GM12872 (cell line): ENCODE results near the gene GCK.

Experiments
- CTCF ChIP-seq: IDR thresholded peaks from 3 replicates; pipeline ENCODE4 v1.5.1; 2011; ENCODE audit warnings: low read depth, mild to moderate bottlenecking, low read length, moderate library complexity; ENCODE audit not compliant: insufficient read depth

GCK gene

GRCh38 chr7:44196450-44196872, 7.2 kb upstream of the GCK start:
- peak; percentile 85 for TF ChIP-seq CTCF

GRCh38 chr7:44195889-44196288, 6.7 kb upstream of the GCK start:
- TF ChIP-seq CTCF = no peak

GRCh38 chr7:44194562-44195145, 5.4 kb upstream of the GCK start:
- TF ChIP-seq CTCF = no peak

- TF ChIP-seq CTCF = no peak
These were observed 4.8 kb upstream of the GCK start for GRCh38 chr7:44194069-44194468.

GRCh38 chr7:44193011-44193802, 4.0 kb upstream of the GCK start:
- TF ChIP-seq CTCF = peak; percentile 14; the same call in 1 of the 3 replicates

GRCh38 chr7:44191171-44191570, 1.9 kb upstream of the GCK start:
- TF ChIP-seq CTCF = no peak

GRCh38 chr7:44189993-44190872, 994 bp upstream of the GCK start:
- TF ChIP-seq CTCF = no peak
